Measurements from ENCODE around the gene MNAT1.
"Not testable (repeated sequence)": the region's sequence is repeated elsewhere in the genome, so short reads cannot be mapped to it uniquely, and the experiment has no call there.

DNA sequence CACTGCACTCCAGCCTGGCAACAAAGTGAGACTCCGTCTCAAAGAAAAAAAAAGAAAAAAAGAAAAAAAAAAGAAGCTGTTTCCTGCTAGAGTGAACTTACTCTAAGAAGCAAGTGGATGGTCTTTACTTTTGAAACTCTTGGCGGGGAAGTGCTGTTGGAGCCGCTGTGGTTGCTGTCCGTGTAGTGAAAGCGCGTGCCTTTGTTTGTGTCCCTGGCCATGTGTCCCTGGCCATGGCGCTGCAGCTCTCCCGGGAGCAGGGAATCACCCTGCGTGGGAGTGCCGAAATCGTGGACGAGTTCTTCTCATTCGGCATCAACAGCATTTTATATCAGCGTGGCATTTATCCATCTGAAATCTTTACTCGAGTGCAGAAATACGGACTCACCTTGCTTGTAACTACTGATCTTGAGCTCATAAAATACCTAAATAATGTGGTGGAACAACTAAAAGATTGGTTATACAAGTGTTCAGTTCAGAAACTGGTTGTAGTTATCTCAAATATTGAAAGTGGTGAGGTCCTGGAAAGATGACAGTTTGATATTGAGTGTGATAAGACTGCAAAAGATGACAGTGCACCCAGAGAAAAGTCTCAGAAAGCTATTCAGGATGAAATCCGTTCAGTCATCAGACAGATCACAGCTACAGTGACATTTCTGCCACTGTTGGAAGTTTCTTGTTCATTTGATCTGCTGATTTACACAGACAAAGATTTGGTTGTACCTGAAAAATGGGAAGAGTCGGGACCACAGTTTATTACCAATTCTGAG, 45.4 kb downstream of the MNAT1 start:
- TF ChIP-seq EZH2 (IDR thresholded peaks at IDR 0.05; ENCODE audit: low read length, unreplicated experiment): not testable (repeated sequence)
- TF ChIP-seq, protein P1, sequence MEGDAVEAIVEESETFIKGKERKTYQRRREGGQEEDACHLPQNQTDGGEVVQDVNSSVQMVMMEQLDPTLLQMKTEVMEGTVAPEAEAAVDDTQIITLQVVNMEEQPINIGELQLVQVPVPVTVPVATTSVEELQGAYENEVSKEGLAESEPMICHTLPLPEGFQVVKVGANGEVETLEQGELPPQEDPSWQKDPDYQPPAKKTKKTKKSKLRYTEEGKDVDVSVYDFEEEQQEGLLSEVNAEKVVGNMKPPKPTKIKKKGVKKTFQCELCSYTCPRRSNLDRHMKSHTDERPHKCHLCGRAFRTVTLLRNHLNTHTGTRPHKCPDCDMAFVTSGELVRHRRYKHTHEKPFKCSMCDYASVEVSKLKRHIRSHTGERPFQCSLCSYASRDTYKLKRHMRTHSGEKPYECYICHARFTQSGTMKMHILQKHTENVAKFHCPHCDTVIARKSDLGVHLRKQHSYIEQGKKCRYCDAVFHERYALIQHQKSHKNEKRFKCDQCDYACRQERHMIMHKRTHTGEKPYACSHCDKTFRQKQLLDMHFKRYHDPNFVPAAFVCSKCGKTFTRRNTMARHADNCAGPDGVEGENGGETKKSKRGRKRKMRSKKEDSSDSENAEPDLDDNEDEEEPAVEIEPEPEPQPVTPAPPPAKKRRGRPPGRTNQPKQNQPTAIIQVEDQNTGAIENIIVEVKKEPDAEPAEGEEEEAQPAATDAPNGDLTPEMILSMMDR (conservative IDR thresholded peaks at IDR 0.05; ENCODE audit: low read depth, low read length): not testable (repeated sequence)

Data from PC-3 (cell line).